ENCODE results near the gene GALNT12. TPM values are rescaled to one million over a fixed set of nuclear protein-coding genes. Genes with fewer than 3 reads are reported as not detected.

GALNT12 gene
- total RNA-seq, 1 donor from 2014 or later, result 46.5 TPM

- Mint-ChIP-seq H3K27me3 (ENCODE audit: insufficient read depth, low read depth) (no peaks in the 10 kb centered on the region), H3K4me1 (peaks cover 14% of the 10 kb centered on the region), H3K9me3 (no peaks in the 10 kb centered on the region)
Observed at GRCh38 chr9:98882569-98882923, 75.1 kb downstream of the GALNT12 start.

DNA sequence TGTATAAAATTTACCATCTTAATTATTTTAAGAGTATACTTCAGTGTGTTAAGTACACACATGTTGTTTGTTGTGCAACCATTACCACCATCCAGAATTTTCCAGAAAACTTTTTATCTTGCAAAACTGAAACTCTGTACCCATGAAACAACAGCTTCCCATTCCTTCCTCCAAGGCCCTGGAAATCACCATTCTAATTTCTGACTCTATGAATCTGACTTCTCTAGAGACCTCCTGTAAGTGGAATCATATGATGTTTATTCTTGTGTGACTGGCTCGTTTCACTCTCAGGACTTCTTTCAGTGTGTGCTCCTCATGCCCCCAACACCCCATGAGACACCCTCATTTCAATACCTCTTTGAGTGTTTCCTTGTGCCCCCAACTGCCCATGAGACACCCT, 75.8 kb downstream of the GALNT12 start:
- Histone ChIP-seq H3K79me2 (ENCODE audit: low read depth) (no peaks in the 10 kb centered on the region), H3K27me3 (no peaks in the 10 kb centered on the region), H3K9me3 (ENCODE audit: low read depth) (no peaks in the 10 kb centered on the region), H3F3A (ENCODE audit: low read depth) (no peaks in the 10 kb centered on the region), H3K4me2 (no peak overlapping the region), H4K20me1 (ENCODE audit: low read depth) (no peaks in the 10 kb centered on the region), H3K9ac (no peak overlapping the region), H3K4me3 (no peak overlapping the region), H2AFZ (replicated peaks) (no peak overlapping the region), H3K27ac (no peak overlapping the region), H3K36me3 (no peaks in the 10 kb centered on the region), H3K4me1 (no peaks in the 10 kb centered on the region)
- H3K27me3 Mint-ChIP-seq (ENCODE audit: insufficient read depth, low read depth), result peaks cover 3% of the 10 kb centered on the region
- DNase-seq (ENCODE audit: low spot score), result no peak
- H3K4me1 Mint-ChIP-seq, result peaks cover 14% of the 10 kb centered on the region
- H3K36me3 Mint-ChIP-seq, result no peaks in the 10 kb centered on the region
- TF ChIP-seq CTCF (IDR thresholded peaks at IDR 0.05) (no peak), EZH2 (IDR thresholded peaks at IDR 0.05) (no peak), EZH2phosphoT487 (IDR thresholded peaks at IDR 0.05) (no peak)
- H3K4me3 Mint-ChIP-seq, result no peak overlapping the region
- no peaks in the 10 kb centered on the region for H3K9me3 Mint-ChIP-seq
- H3K27ac Mint-ChIP-seq, result no peak overlapping the region

More at GRCh38 chr9:98882569-98882923, 75.1 kb downstream of the GALNT12 start:
- Histone ChIP-seq H3K27me3 (no peaks in the 10 kb centered on the region), H3K4me2 (no peak overlapping the region), H2AFZ (replicated peaks) (no peak overlapping the region), H3K9me3 (ENCODE audit: low read depth) (no peaks in the 10 kb centered on the region), H3K9ac (no peak overlapping the region), H3K4me1 (no peaks in the 10 kb centered on the region), H3K79me2 (ENCODE audit: low read depth) (no peaks in the 10 kb centered on the region), H4K20me1 (ENCODE audit: low read depth) (no peaks in the 10 kb centered on the region), H3K36me3 (no peaks in the 10 kb centered on the region), H3K27ac (no peak overlapping the region), H3F3A (ENCODE audit: low read depth) (no peaks in the 10 kb centered on the region), H3K4me3 (no peak overlapping the region)
- DNase-seq (ENCODE audit: low spot score), result no peak
- Mint-ChIP-seq H3K36me3 (no peaks in the 10 kb centered on the region), H3K27ac (no peak overlapping the region), H3K4me3 (no peak overlapping the region)
- TF ChIP-seq EZH2 (IDR thresholded peaks at IDR 0.05) (no peak), CTCF (IDR thresholded peaks at IDR 0.05) (no peak), EZH2phosphoT487 (IDR thresholded peaks at IDR 0.05) (no peak)

DNA sequence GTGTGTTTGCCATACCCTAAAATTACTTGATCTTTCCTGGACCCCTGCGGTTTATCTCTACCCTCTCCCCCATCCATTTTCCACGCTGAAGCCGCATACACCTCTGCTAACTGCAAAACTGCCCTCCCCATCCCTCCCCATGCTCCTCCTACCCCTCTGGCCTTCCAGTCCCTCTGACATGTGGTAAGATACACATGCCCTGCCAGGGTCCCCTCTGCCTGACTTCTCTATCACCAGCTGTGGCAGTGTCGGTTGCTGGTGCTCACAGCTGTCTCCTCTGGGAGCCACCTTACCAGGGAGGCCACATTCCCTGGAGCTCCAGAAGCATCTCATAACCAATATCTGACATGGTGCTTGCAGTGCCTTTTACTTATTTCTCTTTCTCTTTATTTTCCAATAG, 77.4 kb downstream of the GALNT12 start:
- Mint-ChIP-seq H3K27ac (no peak overlapping the region), H3K27me3 (ENCODE audit: insufficient read depth, low read depth) (peaks cover 3% of the 10 kb centered on the region), H3K4me3 (no peak overlapping the region), H3K36me3 (no peaks in the 10 kb centered on the region), H3K9me3 (no peaks in the 10 kb centered on the region), H3K4me1 (peaks cover 9% of the 10 kb centered on the region)
- TF ChIP-seq EZH2 (IDR thresholded peaks at IDR 0.05) (no peak), CTCF (IDR thresholded peaks at IDR 0.05) (no peak), EZH2phosphoT487 (IDR thresholded peaks at IDR 0.05) (no peak)
- Histone ChIP-seq H4K20me1 (ENCODE audit: low read depth) (no peaks in the 10 kb centered on the region), H3K79me2 (ENCODE audit: low read depth) (no peaks in the 10 kb centered on the region), H3K36me3 (no peaks in the 10 kb centered on the region), H2AFZ (replicated peaks) (no peak overlapping the region), H3K27ac (no peak overlapping the region), H3K9me3 (ENCODE audit: low read depth) (no peaks in the 10 kb centered on the region), H3K9ac (no peak overlapping the region), H3K27me3 (no peaks in the 10 kb centered on the region), H3K4me2 (no peak overlapping the region), H3K4me3 (no peak overlapping the region), H3K4me1 (no peaks in the 10 kb centered on the region), H3F3A (ENCODE audit: low read depth) (no peaks in the 10 kb centered on the region)
- DNase-seq (ENCODE audit: low spot score), result no peak

Data from neural progenitor cell (in vitro differentiated cells).